ENCODE results near the gene CGB7. TPM values are rescaled to one million over a fixed set of nuclear protein-coding genes. Genes with fewer than 3 reads are reported as not detected.

Gene CGB7
- total RNA-seq, 2 donors from 2014 or later, result 0.32 TPM; not detected in 1

Other genes with a start within 250 kb of the CGB7 start
- 10 to 100 TPM; 39.7 to 54.3 TPM for gene BCAT2, start 246.7 kb downstream of the CGB7 start, total RNA-seq
- gene HSD17B14, start 221.3 kb downstream of the CGB7 start, total RNA-seq, result 1 to 10 TPM in 1 of 2 donors, not detected in 1; 1.6 TPM
- gene PLEKHA4, start 189.1 kb downstream of the CGB7 start, total RNA-seq, result 10 to 100 TPM in 1 of 2 donors, 1 to 10 TPM in 1; 6.5 to 17.6 TPM
- 100 to 1,000 TPM in 1 of 2 donors, 10 to 100 TPM in 1; 75.1 to 129 TPM for gene PPP1R15A, start 185.3 kb downstream of the CGB7 start, total RNA-seq
- gene TULP2, start 159.0 kb downstream of the CGB7 start, total RNA-seq, result not detected
- gene NUCB1, start 157.4 kb downstream of the CGB7 start, total RNA-seq, result 100 to 1,000 TPM; 158 to 184 TPM
- gene DHDH, start 124.0 kb downstream of the CGB7 start, total RNA-seq, result 1 to 10 TPM; 1.2 to 3.8 TPM
- gene BAX, start 102.9 kb downstream of the CGB7 start, total RNA-seq, result 100 to 1,000 TPM; 286 to 464 TPM
- gene FTL, start 92.4 kb downstream of the CGB7 start, total RNA-seq, result 1,000 to 10,000 TPM; 1,320 to 1,710 TPM
- gene GYS1, start 64.4 kb downstream of the CGB7 start, total RNA-seq, result 10 to 100 TPM; 50.8 to 99.9 TPM
- 100 to 1,000 TPM; 100 to 166 TPM for gene RUVBL2, start 63.9 kb downstream of the CGB7 start, total RNA-seq
- gene LHB, start 40.7 kb downstream of the CGB7 start, total RNA-seq, result not detected
- not detected for gene CGB3, start 33.4 kb downstream of the CGB7 start, total RNA-seq
- not detected for gene CGB2, start 25.9 kb downstream of the CGB7 start, total RNA-seq
- gene CGB1, start 20.9 kb downstream of the CGB7 start, total RNA-seq, result not detected
- not detected for gene CGB5, start 13.9 kb downstream of the CGB7 start, total RNA-seq
- gene CGB8, start 8.6 kb downstream of the CGB7 start, total RNA-seq, result not detected
- not detected for gene NTF4, start 7.1 kb upstream of the CGB7 start, total RNA-seq
- gene KCNA7, start 14.9 kb upstream of the CGB7 start, total RNA-seq, result not detected
- gene SNRNP70, start 27.7 kb upstream of the CGB7 start, total RNA-seq, result 100 to 1,000 TPM; 114 to 204 TPM
- 1 to 10 TPM; 4.1 to 4.7 TPM for gene LIN7B, start 56.6 kb upstream of the CGB7 start, total RNA-seq
- 1 to 10 TPM in 1 of 2 donors, under 1 TPM in 1; 0.50 to 1.3 TPM for gene C19orf73, start 61.4 kb upstream of the CGB7 start, total RNA-seq
- 1 to 10 TPM; 3.6 to 3.9 TPM for gene PPFIA3, start 61.8 kb upstream of the CGB7 start, total RNA-seq
- not detected for gene HRC, start 97.6 kb upstream of the CGB7 start, total RNA-seq
- gene TRPM4, start 100.0 kb upstream of the CGB7 start, total RNA-seq, result under 1 TPM in 1 of 2 donors, not detected in 1; 0.52 TPM

Data from activated T-helper 17 cell treated with anti-CD3 and anti-CD28 coated beads, Interleukin-2, amount 50 U/mL, for 72 hours (primary cell).